GM12878 (cell line): ENCODE data around the gene ATP2A3. TPM values are rescaled to one million over a fixed set of nuclear protein-coding genes. Genes with fewer than 3 reads are reported as not detected.
A peak's percentile ranks its signal among the peaks of the same experiment; 100 is the strongest.

Experiments used
- BACH1 ChIP-seq: fragments of 450-650 bp; IDR thresholded peaks from 2 replicates; pipeline ENCODE4 v1.6.1; 2017; ENCODE audit warnings: mild to moderate bottlenecking, borderline replicate concordance
- DPF2 ChIP-seq: fragments of 450-650 bp; IDR thresholded peaks from 2 replicates; pipeline ENCODE4 v1.6.1; 2017; ENCODE audit warnings: mild to moderate bottlenecking
- JUND ChIP-seq: IDR thresholded peaks from 2 replicates; pipeline ENCODE4 v1.6.1; 2012; ENCODE audit warnings: low read depth, mild to moderate bottlenecking, low read length, improper control_type of control experiment, moderate library complexity
- MTA2 ChIP-seq: fragments of 450-650 bp; IDR thresholded peaks from 2 replicates; pipeline ENCODE4 v1.6.1; 2016; ENCODE audit warnings: low read depth, mild to moderate bottlenecking, moderate library complexity
- POLR2A ChIP-seq: IDR thresholded peaks from 2 replicates; pipeline ENCODE4 v1.6.1; 2011; ENCODE audit warnings: low read depth, mild to moderate bottlenecking, low read length
- ZSCAN29 ChIP-seq: fragments of 450-650 bp; IDR thresholded peaks from 2 replicates; pipeline ENCODE4 v1.6.1; 2017; ENCODE audit warnings: mild to moderate bottlenecking, moderate library complexity
- polyA plus RNA-seq, 11 experiments: library from polyadenylated mRNA; depleted of rRNA in 4 of 11; unstranded in 6 of 11; stranded (reverse) in 5 of 11; fragments of >200 nt; fragmentation: Nextera tagmentation in 4 of 11; fragmentation: Illumina TruSeq in 1 of 11; extraction: Ambion mirVana in 4 of 11; extraction: Trizol in 1 of 11; gene quantifications; 1 replicate in 1 of 11; 2 replicates in 10 of 11; pipeline versions ENCODE4 v1.2.1 to v1.2.3, GENCODE V29; 2011 to 2016; ENCODE audit warnings: inconsistent platforms in 2 of 11, missing spikeins in 2 of 11, low read depth in 1 of 11
- total RNA-seq, 4 experiments: library from RNA; depleted of rRNA in 3 of 4; stranded (reverse); fragments of >200 nt in 3 of 4; fragmentation: Illumina TruSeq in 1 of 4; extraction: Trizol in 1 of 4; gene quantifications; 2 replicates each; pipeline versions ENCODE4 v1.2.1 to v1.2.3, GENCODE V29; 2013 to 2021
- TF ChIP-seq, protein P1 (sequence below): IDR thresholded peaks from 2 replicates; pipeline ENCODE4 v1.6.1; 2012; ENCODE audit warnings: improper control_type of control experiment, low read depth, low read length; ENCODE audit not compliant: insufficient replicate concordance
- TF ChIP-seq, protein P2 (sequence below): IDR thresholded peaks from 2 replicates; pipeline ENCODE4 v1.6.1; 2012; ENCODE audit warnings: low read depth, low read length, improper control_type of control experiment
- TF ChIP-seq, protein P3 (sequence below): fragments of 450-650 bp; IDR thresholded peaks from 2 replicates; pipeline ENCODE4 v1.6.1; 2016; ENCODE audit warnings: mild to moderate bottlenecking, moderate library complexity, borderline replicate concordance
- TF ChIP-seq, protein P4 (sequence below): IDR thresholded peaks from 2 replicates; pipeline ENCODE4 v1.6.1; 2012; ENCODE audit warnings: low read depth, low read length, improper control_type of control experiment
- TF ChIP-seq, protein P5 (sequence below): fragments of 150-350 bp; IDR thresholded peaks from 2 replicates; pipeline ENCODE4 v1.6.1; 2016; ENCODE audit warnings: low read depth, low read length

The ATP2A3 gene
- total and polyA plus RNA-seq, 10 of the 15 experiments (the other 5 are each of a cell fraction or from before 2014, with no cell fraction given) = 1.0 to 99.2 (median 37.9) TPM

DNA sequence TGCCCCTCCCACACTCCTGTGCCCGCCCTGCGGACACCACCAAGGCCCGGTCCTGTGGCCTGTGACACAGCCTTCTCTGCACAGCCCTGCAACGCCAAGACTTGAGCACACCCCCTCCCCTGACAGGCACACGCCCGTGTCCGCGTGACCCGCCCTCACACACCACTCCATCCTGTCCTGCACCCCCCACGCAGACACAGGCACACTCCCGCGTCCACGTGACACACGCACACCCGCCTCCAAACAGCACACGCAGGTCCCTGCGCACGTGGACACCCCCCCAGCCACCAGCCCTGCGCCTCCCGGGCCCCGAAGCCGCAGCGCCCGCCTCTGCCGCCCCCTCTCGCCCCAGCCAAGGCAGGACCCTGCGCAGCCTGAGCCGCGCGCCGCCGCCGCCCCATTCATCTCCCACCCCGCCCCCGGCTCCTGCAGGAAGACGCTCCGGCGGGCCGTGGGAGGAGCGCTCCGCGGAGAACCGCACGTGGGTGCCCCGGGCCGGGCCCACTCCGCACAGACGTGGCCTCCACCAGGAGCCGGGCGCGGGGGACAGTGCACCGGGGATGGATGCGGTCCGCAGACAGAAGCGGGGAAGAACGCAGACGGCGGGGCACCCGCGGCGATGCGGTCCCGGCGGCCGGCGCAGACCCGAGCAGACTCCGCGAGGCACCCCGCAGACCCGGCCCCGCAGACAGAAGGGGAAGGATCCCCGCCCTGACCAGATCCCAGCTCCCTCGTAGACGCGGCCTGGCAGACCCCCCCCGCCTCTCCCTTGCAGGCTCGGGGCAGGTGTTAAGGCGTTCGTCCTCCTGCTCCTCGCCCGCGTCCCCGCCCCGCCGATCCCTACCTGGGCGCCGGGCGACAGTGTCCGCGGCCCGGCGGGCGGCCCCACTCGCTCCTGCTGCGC lies 71.9 kb downstream of the ATP2A3 start (continued):
- TF ChIP-seq, protein P1, sequence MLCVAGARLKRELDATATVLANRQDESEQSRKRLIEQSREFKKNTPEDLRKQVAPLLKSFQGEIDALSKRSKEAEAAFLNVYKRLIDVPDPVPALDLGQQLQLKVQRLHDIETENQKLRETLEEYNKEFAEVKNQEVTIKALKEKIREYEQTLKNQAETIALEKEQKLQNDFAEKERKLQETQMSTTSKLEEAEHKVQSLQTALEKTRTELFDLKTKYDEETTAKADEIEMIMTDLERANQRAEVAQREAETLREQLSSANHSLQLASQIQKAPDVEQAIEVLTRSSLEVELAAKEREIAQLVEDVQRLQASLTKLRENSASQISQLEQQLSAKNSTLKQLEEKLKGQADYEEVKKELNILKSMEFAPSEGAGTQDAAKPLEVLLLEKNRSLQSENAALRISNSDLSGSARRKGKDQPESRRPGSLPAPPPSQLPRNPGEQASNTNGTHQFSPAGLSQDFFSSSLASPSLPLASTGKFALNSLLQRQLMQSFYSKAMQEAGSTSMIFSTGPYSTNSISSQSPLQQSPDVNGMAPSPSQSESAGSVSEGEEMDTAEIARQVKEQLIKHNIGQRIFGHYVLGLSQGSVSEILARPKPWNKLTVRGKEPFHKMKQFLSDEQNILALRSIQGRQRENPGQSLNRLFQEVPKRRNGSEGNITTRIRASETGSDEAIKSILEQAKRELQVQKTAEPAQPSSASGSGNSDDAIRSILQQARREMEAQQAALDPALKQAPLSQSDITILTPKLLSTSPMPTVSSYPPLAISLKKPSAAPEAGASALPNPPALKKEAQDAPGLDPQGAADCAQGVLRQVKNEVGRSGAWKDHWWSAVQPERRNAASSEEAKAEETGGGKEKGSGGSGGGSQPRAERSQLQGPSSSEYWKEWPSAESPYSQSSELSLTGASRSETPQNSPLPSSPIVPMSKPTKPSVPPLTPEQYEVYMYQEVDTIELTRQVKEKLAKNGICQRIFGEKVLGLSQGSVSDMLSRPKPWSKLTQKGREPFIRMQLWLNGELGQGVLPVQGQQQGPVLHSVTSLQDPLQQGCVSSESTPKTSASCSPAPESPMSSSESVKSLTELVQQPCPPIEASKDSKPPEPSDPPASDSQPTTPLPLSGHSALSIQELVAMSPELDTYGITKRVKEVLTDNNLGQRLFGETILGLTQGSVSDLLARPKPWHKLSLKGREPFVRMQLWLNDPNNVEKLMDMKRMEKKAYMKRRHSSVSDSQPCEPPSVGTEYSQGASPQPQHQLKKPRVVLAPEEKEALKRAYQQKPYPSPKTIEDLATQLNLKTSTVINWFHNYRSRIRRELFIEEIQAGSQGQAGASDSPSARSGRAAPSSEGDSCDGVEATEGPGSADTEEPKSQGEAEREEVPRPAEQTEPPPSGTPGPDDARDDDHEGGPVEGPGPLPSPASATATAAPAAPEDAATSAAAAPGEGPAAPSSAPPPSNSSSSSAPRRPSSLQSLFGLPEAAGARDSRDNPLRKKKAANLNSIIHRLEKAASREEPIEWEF = no peak
- TF ChIP-seq, protein P2, sequence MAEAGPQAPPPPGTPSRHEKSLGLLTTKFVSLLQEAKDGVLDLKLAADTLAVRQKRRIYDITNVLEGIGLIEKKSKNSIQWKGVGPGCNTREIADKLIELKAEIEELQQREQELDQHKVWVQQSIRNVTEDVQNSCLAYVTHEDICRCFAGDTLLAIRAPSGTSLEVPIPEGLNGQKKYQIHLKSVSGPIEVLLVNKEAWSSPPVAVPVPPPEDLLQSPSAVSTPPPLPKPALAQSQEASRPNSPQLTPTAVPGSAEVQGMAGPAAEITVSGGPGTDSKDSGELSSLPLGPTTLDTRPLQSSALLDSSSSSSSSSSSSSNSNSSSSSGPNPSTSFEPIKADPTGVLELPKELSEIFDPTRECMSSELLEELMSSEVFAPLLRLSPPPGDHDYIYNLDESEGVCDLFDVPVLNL = no peak
- TF ChIP-seq JUND = no peak
- TF ChIP-seq, protein P3, sequence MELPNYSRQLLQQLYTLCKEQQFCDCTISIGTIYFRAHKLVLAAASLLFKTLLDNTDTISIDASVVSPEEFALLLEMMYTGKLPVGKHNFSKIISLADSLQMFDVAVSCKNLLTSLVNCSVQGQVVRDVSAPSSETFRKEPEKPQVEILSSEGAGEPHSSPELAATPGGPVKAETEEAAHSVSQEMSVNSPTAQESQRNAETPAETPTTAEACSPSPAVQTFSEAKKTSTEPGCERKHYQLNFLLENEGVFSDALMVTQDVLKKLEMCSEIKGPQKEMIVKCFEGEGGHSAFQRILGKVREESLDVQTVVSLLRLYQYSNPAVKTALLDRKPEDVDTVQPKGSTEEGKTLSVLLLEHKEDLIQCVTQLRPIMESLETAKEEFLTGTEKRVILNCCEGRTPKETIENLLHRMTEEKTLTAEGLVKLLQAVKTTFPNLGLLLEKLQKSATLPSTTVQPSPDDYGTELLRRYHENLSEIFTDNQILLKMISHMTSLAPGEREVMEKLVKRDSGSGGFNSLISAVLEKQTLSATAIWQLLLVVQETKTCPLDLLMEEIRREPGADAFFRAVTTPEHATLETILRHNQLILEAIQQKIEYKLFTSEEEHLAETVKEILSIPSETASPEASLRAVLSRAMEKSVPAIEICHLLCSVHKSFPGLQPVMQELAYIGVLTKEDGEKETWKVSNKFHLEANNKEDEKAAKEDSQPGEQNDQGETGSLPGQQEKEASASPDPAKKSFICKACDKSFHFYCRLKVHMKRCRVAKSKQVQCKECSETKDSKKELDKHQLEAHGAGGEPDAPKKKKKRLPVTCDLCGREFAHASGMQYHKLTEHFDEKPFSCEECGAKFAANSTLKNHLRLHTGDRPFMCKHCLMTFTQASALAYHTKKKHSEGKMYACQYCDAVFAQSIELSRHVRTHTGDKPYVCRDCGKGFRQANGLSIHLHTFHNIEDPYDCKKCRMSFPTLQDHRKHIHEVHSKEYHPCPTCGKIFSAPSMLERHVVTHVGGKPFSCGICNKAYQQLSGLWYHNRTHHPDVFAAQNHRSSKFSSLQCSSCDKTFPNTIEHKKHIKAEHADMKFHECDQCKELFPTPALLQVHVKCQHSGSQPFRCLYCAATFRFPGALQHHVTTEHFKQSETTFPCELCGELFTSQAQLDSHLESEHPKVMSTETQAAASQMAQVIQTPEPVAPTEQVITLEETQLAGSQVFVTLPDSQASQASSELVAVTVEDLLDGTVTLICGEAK = no peak
- TF ChIP-seq BACH1 = 0 out of 2 replicates have a peak, but pooled peaks have one; percentile 1
- TF ChIP-seq, protein P4, sequence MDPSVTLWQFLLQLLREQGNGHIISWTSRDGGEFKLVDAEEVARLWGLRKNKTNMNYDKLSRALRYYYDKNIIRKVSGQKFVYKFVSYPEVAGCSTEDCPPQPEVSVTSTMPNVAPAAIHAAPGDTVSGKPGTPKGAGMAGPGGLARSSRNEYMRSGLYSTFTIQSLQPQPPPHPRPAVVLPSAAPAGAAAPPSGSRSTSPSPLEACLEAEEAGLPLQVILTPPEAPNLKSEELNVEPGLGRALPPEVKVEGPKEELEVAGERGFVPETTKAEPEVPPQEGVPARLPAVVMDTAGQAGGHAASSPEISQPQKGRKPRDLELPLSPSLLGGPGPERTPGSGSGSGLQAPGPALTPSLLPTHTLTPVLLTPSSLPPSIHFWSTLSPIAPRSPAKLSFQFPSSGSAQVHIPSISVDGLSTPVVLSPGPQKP = no peak
- TF ChIP-seq, protein P5, sequence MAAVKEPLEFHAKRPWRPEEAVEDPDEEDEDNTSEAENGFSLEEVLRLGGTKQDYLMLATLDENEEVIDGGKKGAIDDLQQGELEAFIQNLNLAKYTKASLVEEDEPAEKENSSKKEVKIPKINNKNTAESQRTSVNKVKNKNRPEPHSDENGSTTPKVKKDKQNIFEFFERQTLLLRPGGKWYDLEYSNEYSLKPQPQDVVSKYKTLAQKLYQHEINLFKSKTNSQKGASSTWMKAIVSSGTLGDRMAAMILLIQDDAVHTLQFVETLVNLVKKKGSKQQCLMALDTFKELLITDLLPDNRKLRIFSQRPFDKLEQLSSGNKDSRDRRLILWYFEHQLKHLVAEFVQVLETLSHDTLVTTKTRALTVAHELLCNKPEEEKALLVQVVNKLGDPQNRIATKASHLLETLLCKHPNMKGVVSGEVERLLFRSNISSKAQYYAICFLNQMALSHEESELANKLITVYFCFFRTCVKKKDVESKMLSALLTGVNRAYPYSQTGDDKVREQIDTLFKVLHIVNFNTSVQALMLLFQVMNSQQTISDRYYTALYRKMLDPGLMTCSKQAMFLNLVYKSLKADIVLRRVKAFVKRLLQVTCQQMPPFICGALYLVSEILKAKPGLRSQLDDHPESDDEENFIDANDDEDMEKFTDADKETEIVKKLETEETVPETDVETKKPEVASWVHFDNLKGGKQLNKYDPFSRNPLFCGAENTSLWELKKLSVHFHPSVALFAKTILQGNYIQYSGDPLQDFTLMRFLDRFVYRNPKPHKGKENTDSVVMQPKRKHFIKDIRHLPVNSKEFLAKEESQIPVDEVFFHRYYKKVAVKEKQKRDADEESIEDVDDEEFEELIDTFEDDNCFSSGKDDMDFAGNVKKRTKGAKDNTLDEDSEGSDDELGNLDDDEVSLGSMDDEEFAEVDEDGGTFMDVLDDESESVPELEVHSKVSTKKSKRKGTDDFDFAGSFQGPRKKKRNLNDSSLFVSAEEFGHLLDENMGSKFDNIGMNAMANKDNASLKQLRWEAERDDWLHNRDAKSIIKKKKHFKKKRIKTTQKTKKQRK = no peak
- peak; percentile 35; the same call in 1 of the 2 replicates for TF ChIP-seq POLR2A
- TF ChIP-seq DPF2 = peak; percentile 53; the same call in 1 of the 2 replicates
- TF ChIP-seq MTA2 = no peak
- TF ChIP-seq ZSCAN29 = 0 out of 2 replicates have a peak, but pooled peaks have one; percentile 15
